Progenitor cell of endocrine pancreas (in vitro differentiated cells): Measurements from ENCODE around the gene SNX13. TPM values are rescaled to one million over a fixed set of nuclear protein-coding genes. Genes with fewer than 3 reads are reported as not detected.
A peak's percentile ranks its signal among the peaks of the same experiment; 100 is the strongest.
"Not testable (repeated sequence)": the region's sequence is repeated elsewhere in the genome, so short reads cannot be mapped to it uniquely, and the experiment has no call there.

Experiments used
- DNase-seq: peaks from one replicate; pipeline ENCODE4 v3.0.0; 2021; ENCODE audit warnings: low spot score; ENCODE audit not compliant: unreplicated experiment
- H3K27ac Mint-ChIP-seq: 2 replicates; pipeline ENCODE4 v1.8.0; 2021; ENCODE audit warnings: mild to moderate bottlenecking, moderate library complexity, mixed read lengths
- H3K27me3 Mint-ChIP-seq: 2 replicates; pipeline ENCODE4 v1.8.0; 2021; ENCODE audit warnings: mixed read lengths
- H3K36me3 Mint-ChIP-seq: 2 replicates; pipeline ENCODE4 v1.8.0; 2022; ENCODE audit warnings: mixed read lengths; ENCODE audit not compliant: insufficient read depth
- H3K4me1 Mint-ChIP-seq: 2 replicates; pipeline ENCODE4 v1.8.0; 2021; ENCODE audit warnings: low read depth, mixed read lengths
- H3K4me3 Mint-ChIP-seq: 2 replicates; pipeline ENCODE4 v1.8.0; 2021; ENCODE audit warnings: low read depth, mild to moderate bottlenecking, moderate library complexity, mixed read lengths
- H3K9me3 Mint-ChIP-seq: 2 replicates; pipeline ENCODE4 v1.8.0; 2021; ENCODE audit warnings: low read depth, mixed read lengths
- total RNA-seq: library from RNA; stranded (reverse); gene quantifications from 2 replicates; pipeline ENCODE4 v1.2.1, GENCODE V29; 2021
- TF ChIP-seq, protein P1 (sequence below): fragments of 200-600 bp; sonication (generic); IDR thresholded peaks from one replicate; pipeline ENCODE4 v1.5.0; 2021; ENCODE audit warnings: antibody characterized with exemption, mild to moderate bottlenecking; ENCODE audit not compliant: unreplicated experiment

The SNX13 gene
- total RNA-seq, 1 donor from 2014 or later: 48.5 TPM

DNA sequence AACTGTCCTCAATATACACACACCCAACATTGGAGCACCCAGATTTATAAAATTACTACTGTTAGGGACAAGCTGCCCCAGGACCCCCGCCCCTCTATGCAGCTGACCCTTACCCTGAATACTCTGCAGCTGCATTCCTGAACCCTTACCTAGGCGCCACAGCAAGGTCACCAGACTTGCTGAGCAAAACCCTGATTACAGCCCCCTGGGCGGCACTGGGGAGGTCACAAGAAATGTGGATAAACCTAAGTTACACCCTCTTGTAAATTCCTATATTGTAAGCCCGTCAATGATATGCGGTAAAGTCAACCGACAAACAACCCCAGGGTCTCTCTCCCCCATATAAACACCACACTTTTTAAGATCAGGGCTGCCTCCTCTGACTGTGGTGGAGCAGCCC is 25.1 kb downstream of the SNX13 start:
- Mint-ChIP-seq H3K9me3 (peaks cover 13% of the 10 kb centered on the region), H3K27me3 (no peaks in the 10 kb centered on the region), H3K4me1 (peaks cover 5% of the 10 kb centered on the region), H3K27ac (no peak overlapping the region), H3K4me3 (no peak overlapping the region), H3K36me3 (peaks cover 11% of the 10 kb centered on the region)
- TF ChIP-seq, protein P1, sequence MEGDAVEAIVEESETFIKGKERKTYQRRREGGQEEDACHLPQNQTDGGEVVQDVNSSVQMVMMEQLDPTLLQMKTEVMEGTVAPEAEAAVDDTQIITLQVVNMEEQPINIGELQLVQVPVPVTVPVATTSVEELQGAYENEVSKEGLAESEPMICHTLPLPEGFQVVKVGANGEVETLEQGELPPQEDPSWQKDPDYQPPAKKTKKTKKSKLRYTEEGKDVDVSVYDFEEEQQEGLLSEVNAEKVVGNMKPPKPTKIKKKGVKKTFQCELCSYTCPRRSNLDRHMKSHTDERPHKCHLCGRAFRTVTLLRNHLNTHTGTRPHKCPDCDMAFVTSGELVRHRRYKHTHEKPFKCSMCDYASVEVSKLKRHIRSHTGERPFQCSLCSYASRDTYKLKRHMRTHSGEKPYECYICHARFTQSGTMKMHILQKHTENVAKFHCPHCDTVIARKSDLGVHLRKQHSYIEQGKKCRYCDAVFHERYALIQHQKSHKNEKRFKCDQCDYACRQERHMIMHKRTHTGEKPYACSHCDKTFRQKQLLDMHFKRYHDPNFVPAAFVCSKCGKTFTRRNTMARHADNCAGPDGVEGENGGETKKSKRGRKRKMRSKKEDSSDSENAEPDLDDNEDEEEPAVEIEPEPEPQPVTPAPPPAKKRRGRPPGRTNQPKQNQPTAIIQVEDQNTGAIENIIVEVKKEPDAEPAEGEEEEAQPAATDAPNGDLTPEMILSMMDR: no peak
- DNase-seq: no peak

GRCh38 chr7:17913250-17913649 is 27.0 kb downstream of the SNX13 start:
- no peaks in the 10 kb centered on the region for H3K27me3 Mint-ChIP-seq
- peaks cover 5% of the 10 kb centered on the region for H3K4me1 Mint-ChIP-seq
- no peak overlapping the region for H3K4me3 Mint-ChIP-seq
- H3K27ac Mint-ChIP-seq: no peak overlapping the region
- H3K36me3 Mint-ChIP-seq: peaks cover 11% of the 10 kb centered on the region
- DNase-seq: no peak
- TF ChIP-seq, protein P1: no peak
- H3K9me3 Mint-ChIP-seq: peaks cover 17% of the 10 kb centered on the region

- DNase-seq: no peak
- Mint-ChIP-seq H3K36me3 (peaks cover 7% of the 10 kb centered on the region), H3K4me3 (no peak overlapping the region), H3K27me3 (no peaks in the 10 kb centered on the region), H3K27ac (no peak overlapping the region), H3K4me1 (peaks cover 5% of the 10 kb centered on the region), H3K9me3 (peaks cover 14% of the 10 kb centered on the region)
- TF ChIP-seq, protein P1: no peak
Measured at GRCh38 chr7:17912536-17913235, 27.6 kb downstream of the SNX13 start.

DNA sequence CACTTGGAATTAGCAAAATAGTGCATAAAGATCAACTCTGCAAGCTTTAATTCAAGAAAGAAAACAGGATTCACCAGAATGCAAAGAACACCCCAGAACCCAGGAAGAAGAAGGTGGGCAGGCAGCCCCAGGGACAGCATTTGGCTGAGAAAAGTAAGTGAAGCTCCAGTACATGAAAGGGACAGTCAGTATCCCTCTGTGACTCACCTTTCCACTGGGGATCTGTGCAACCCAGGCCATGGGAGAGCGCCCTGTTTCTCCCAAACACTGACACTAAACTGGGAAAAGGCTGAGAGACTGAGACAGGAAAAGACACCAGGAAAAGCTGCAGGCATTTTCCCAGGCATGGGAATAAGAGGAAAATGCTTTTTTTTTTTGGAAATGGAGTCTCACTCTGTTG is 28.2 kb downstream of the SNX13 start:
- TF ChIP-seq, protein P1: no peak
- peaks cover 7% of the 10 kb centered on the region for H3K36me3 Mint-ChIP-seq
- no peaks in the 10 kb centered on the region for H3K27me3 Mint-ChIP-seq
- peaks cover 7% of the 10 kb centered on the region for H3K4me1 Mint-ChIP-seq
- peaks cover 14% of the 10 kb centered on the region for H3K9me3 Mint-ChIP-seq
- DNase-seq: no peak
- H3K27ac Mint-ChIP-seq: no peak overlapping the region
- H3K4me3 Mint-ChIP-seq: no peak overlapping the region

DNA sequence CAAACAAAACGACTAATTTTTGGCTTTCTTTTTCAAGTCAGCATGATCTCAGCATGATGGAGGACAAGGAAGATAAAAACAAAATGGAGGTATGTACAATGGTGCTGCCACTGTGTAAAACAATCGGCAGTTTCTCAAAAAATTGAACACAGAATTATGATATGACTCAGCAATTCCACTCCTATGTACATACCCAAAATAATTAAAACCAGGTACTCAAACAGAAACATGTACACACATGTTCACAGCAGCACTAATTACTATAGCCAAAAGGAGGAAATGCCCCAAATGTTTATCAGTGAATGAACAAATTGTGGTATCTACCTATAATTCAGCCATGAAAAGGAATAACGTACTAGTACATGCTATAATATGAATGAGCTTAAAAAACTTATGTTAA is 29.9 kb downstream of the SNX13 start:
- H3K27ac Mint-ChIP-seq: peak overlapping the region; percentile 51
- H3K36me3 Mint-ChIP-seq: peaks cover 7% of the 10 kb centered on the region
- H3K9me3 Mint-ChIP-seq: peaks cover 14% of the 10 kb centered on the region
- peaks cover 9% of the 10 kb centered on the region for H3K4me1 Mint-ChIP-seq
- TF ChIP-seq, protein P1: no peak
- no peak overlapping the region for H3K4me3 Mint-ChIP-seq
- H3K27me3 Mint-ChIP-seq: no peaks in the 10 kb centered on the region
- no peak for DNase-seq

DNA sequence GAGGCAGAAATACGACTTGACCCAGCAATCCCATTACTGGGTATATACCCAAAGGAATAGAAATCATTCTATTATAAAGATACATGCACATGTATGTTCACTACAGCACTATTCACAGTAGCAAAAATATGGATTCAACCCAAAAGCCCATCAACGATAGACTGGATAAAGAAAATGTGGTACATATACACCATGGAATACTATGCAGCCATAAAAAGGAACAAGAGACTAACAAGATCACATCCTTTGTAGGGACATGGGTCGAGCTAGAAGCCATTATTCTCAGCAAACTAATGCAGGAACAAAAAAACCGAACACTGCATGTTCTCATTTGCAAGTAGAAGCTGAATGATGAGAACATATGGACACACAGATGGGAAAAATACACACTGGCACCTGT is 31.0 kb downstream of the SNX13 start:
- not testable (repeated sequence) for H3K27me3 Mint-ChIP-seq, H3K4me3 Mint-ChIP-seq, H3K4me1 Mint-ChIP-seq, DNase-seq, H3K27ac Mint-ChIP-seq, H3K36me3 Mint-ChIP-seq
- H3K9me3 Mint-ChIP-seq: peaks cover 14% of the 10 kb centered on the region
